Fibroblast of villous mesenchyme (primary cell): ENCODE measurements around the gene PRKRIP1. TPM values are rescaled to one million over a fixed set of nuclear protein-coding genes. Genes with fewer than 3 reads are reported as not detected.

ENCODE experiments used
- small RNA-seq: library from RNA; depleted of rRNA; stranded (forward); fragments of <200 nt; gene quantifications from one replicate; pipeline ENCODE3, GENCODE V24; 2012
- total RNA-seq: library from RNA; depleted of rRNA; stranded (reverse); fragments of >200 nt; gene quantifications from 2 replicates; pipeline ENCODE4 v1.2.3, GENCODE V29; 2012

Gene PRKRIP1
- total RNA-seq, 1 donor: 18.6 TPM

Small RNAs within 50 kb of the gene (small RNA-seq; reads per million reads assigned to genes)
- not detected for gene AC091390.4
- gene MIR548O: not detected

Other genes starting within 250 kb of the PRKRIP1 start
- gene SH2B2, start 109.5 kb upstream of the PRKRIP1 start, total RNA-seq: 0.43 and 0.97 TPM in 2 replicates
- gene SPDYE6, start 39.9 kb upstream of the PRKRIP1 start, total RNA-seq: not detected in 2 replicates
- 40.6 and 49.9 TPM in 2 replicates for gene ORAI2, start 37.2 kb downstream of the PRKRIP1 start, total RNA-seq
- 10.8 and 19.6 TPM in 2 replicates for gene ALKBH4, start 68.5 kb downstream of the PRKRIP1 start, total RNA-seq
- 22.9 and 37.7 TPM in 2 replicates for gene LRWD1, start 68.6 kb downstream of the PRKRIP1 start, total RNA-seq
- gene POLR2J, start 82.6 kb downstream of the PRKRIP1 start, total RNA-seq: 28.0 and 34.5 TPM in 2 replicates
- gene RASA4B, start 121.4 kb downstream of the PRKRIP1 start, total RNA-seq: 2.3 and 3.5 TPM in 2 replicates
- gene UPK3BL2, start 147.3 kb downstream of the PRKRIP1 start, total RNA-seq: 3.2 and 4.7 TPM in 2 replicates
- not detected in 2 replicates for gene SPDYE2, start 154.9 kb downstream of the PRKRIP1 start, total RNA-seq
- 33.2 and 43.6 TPM in 2 replicates for gene POLR2J3, start 176.2 kb downstream of the PRKRIP1 start, total RNA-seq
- 9.7 and 10.4 TPM in 2 replicates for gene RASA4, start 220.4 kb downstream of the PRKRIP1 start, total RNA-seq
- 7.3 and 9.3 TPM in 2 replicates for gene UPK3BL1, start 246.4 kb downstream of the PRKRIP1 start, total RNA-seq